ENCODE data around the gene CYP27C1. TPM values are rescaled to one million over a fixed set of nuclear protein-coding genes. Genes with fewer than 3 reads are reported as not detected.

The CYP27C1 gene
- total and polyA plus RNA-seq, 2 experiments from 2014 or later = 1.8 to 2.9 TPM

GRCh38 chr2:127170021-127170420, 50.1 kb downstream of the CYP27C1 start (continued):
- TF ChIP-seq ZNF462 (CRISPR knock-in tag; IDR thresholded peaks at IDR 0.05) (no peak), ZNF114 (CRISPR knock-in tag; IDR thresholded peaks at IDR 0.05) (no peak), JUNB (IDR thresholded peaks at IDR 0.05; ENCODE audit: unreplicated experiment) (no peak), STAT1 (IDR thresholded peaks at IDR 0.05; ENCODE audit: unreplicated experiment) (no peak), POLR2AphosphoS5 (IDR thresholded peaks at IDR 0.05; ENCODE audit: low read depth) (no peak)

- H3K4me2 ChIP-seq = no peak overlapping the region
- no peak overlapping the region for H3K4me3 ChIP-seq
- H3F3A ChIP-seq (replicated peaks; ENCODE audit: low read depth) = no peaks in the 10 kb centered on the region
- ATAC-seq = no peak
- no peaks in the 10 kb centered on the region for H3K36me3 ChIP-seq (ENCODE audit: insufficient read depth)
- Mint-ChIP-seq H3K4me3 (no peak overlapping the region), H3K36me3 (ENCODE audit: low read depth) (no peaks in the 10 kb centered on the region), H3K9me3 (no peaks in the 10 kb centered on the region; the same call in 2 of the 3 replicates), H3K27me3 (ENCODE audit: insufficient read depth, low read depth, poor library complexity) (peaks cover 2% of the 10 kb centered on the region), H3K4me1 (peaks cover 15% of the 10 kb centered on the region), H3K27ac (no peak overlapping the region)
- H3K79me2 ChIP-seq (replicated peaks; ENCODE audit: insufficient read depth) = no peaks in the 10 kb centered on the region
- DNase-seq (ENCODE audit: low spot score) = no peak
- H4K20me1 ChIP-seq (replicated peaks; ENCODE audit: insufficient read depth) = no peaks in the 10 kb centered on the region
- no peak overlapping the region for H2AFZ ChIP-seq
- H3K4me1 ChIP-seq (ENCODE audit: insufficient read depth) = no peaks in the 10 kb centered on the region
- H3K9me2 ChIP-seq (ENCODE audit: insufficient read depth) = no peaks in the 10 kb centered on the region
- H3K27me3 ChIP-seq (ENCODE audit: insufficient read depth) = no peaks in the 10 kb centered on the region
- no peak overlapping the region for H3K27ac ChIP-seq (ENCODE audit: low read depth)
- TF ChIP-seq CREB1 (CRISPR knock-in tag; IDR thresholded peaks at IDR 0.05; ENCODE audit: low read depth) (no peak), STAT1 (IDR thresholded peaks at IDR 0.05; ENCODE audit: unreplicated experiment) (no peak), POLR2AphosphoS5 (IDR thresholded peaks at IDR 0.05; ENCODE audit: low read depth) (no peak), ETS1 (IDR thresholded peaks at IDR 0.05) (no peak), REST (IDR thresholded peaks at IDR 0.05; ENCODE audit: unreplicated experiment) (no peak), CTCF (conservative IDR thresholded peaks at IDR 0.05; ENCODE audit: low read depth in 2 of 2) (no peak), ZNF331 (CRISPR knock-in tag; IDR thresholded peaks at IDR 0.05; ENCODE audit: low read depth) (no peak)
Observed at GRCh38 chr2:127169066-127169660, 50.9 kb downstream of the CYP27C1 start.

Measured in GM23338 (cell line).